ENCODE measurements around the gene PLCB4.

DNA sequence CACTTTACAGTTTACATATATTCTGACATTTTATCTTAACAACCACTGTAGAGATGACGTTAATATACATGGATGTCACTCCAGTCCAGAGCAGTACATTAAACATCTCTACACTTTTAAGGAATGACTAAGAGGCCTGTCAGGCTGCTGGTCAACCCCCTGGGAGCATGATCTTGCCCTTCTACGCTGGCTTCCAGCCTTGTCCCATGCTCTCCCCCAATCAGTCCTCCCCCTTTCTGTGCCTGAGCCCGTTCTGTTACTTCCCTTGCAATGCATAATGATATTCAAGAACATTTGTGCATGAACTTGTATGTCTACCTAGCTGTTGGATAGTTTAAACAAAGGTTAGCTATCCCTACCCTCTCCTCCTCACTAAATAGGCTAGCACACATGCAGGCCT lies 40.5 kb upstream of the PLCB4 start:
- TF ChIP-seq CTCF (IDR thresholded peaks at IDR 0.05) = no peak
- TF ChIP-seq POLR2A (IDR thresholded peaks at IDR 0.05) = no peak
